ENCODE results near the gene SPATA31C1.

DNA sequence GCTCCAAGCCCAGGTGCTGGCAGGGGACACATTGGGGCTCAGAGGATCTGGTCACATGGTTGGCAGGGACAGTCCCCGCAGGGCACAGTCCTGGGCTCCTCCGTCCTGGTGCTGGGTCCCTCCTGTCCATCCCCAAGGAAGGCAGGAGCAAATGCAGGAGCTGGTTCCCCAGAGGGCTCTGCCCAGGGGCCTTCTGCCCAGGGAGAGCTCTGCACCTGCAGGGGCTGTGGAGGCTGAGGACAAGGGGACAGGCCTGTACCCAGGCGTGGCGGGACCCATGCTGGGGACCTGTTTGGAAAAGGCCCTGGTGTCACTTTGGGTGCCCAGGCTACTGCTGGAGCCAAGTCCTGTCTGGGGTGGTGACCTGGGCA, 27.9 kb upstream of the SPATA31C1 start:
- TF ChIP-seq CTCF (IDR thresholded peaks at IDR 0.05) (no peak), EZH2 (IDR thresholded peaks at IDR 0.05; ENCODE audit: borderline replicate concordance, insufficient read depth, low read depth, low read length, poor library complexity, severe bottlenecking) (no peak)
